Panc1 (cell line): ENCODE results near the gene TBC1D2B.

ENCODE experiments used
- CTCF ChIP-seq: fragments of 450-650 bp; IDR thresholded peaks from 2 replicates; pipeline ENCODE4 v1.5.1; 2017; ENCODE audit warnings: mild to moderate bottlenecking
- POLR2AphosphoS5 ChIP-seq: IDR thresholded peaks from 2 replicates; pipeline ENCODE4 v1.6.1; 2012; ENCODE audit warnings: mild to moderate bottlenecking, low read depth, low read length, moderate library complexity
- REST ChIP-seq, 2 experiments: IDR thresholded peaks; 2 replicates each; pipeline ENCODE4 v1.6.1; 2011 to 2012; ENCODE audit warnings: low read depth in 2 of 2, control low read depth in 1 of 2, low read length in 1 of 2, mild to moderate bottlenecking in 1 of 2, moderate library complexity in 1 of 2; ENCODE audit not compliant: insufficient read depth in 1 of 2
- SIN3A ChIP-seq: IDR thresholded peaks from 2 replicates; pipeline ENCODE4 v1.6.1; 2012; ENCODE audit warnings: low read depth, mild to moderate bottlenecking, low read length, moderate library complexity, borderline replicate concordance; ENCODE audit not compliant: insufficient read depth
- TCF7L2 ChIP-seq: IDR thresholded peaks from 2 replicates; pipeline ENCODE4 v1.6.1; 2011; ENCODE audit warnings: mild to moderate bottlenecking, low read depth, low read length, inconsistent platforms

GRCh38 chr15:78075490-78076230 lies 1.9 kb downstream of the TBC1D2B start:
- no peak for TF ChIP-seq CTCF
- TF ChIP-seq REST (IDR thresholded peaks at IDR 0.05; ENCODE audit: insufficient read depth in 1 of 2, low read depth in 2 of 2, low read length in 1 of 2) = no peak
- TF ChIP-seq POLR2AphosphoS5 = no peak
- TF ChIP-seq SIN3A = no peak
- no peak for TF ChIP-seq TCF7L2
